Osteoblast (primary cell): ENCODE measurements around the gene BRSK2. TPM values are rescaled to one million over a fixed set of nuclear protein-coding genes. Genes with fewer than 3 reads are reported as not detected.

ENCODE experiments used
- DNase-seq: peaks from one replicate; pipeline ENCODE4 v3.0.0; 2011; ENCODE audit warnings: low spot score, mixed read lengths; ENCODE audit not compliant: insufficient read length; ENCODE audit errors: missing footprints
- H2AFZ ChIP-seq: 2 replicates; pipeline ENCODE4 v1.6.0; 2011; ENCODE audit warnings: mild to moderate bottlenecking, low read length
- H3K27ac ChIP-seq: 2 replicates; pipeline ENCODE4 v1.5.1; 2011; ENCODE audit warnings: mild to moderate bottlenecking, low read depth, low read length, moderate library complexity
- H3K27me3 ChIP-seq: 2 replicates; pipeline ENCODE4 v1.6.0; 2012; ENCODE audit warnings: mild to moderate bottlenecking, control low read depth, inconsistent platforms, low read length, moderate library complexity; ENCODE audit not compliant: insufficient read depth
- H3K36me3 ChIP-seq: 2 replicates; pipeline ENCODE4 v1.5.1; 2011; ENCODE audit warnings: mild to moderate bottlenecking, low read length, control low read depth, moderate library complexity; ENCODE audit not compliant: insufficient read depth
- H3K4me1 ChIP-seq: 2 replicates; pipeline ENCODE4 v1.5.1; 2011; ENCODE audit warnings: mild to moderate bottlenecking, low read length, control low read depth, moderate library complexity; ENCODE audit not compliant: insufficient read depth
- H3K4me2 ChIP-seq: 2 replicates; pipeline ENCODE4 v1.6.0; 2011; ENCODE audit warnings: mild to moderate bottlenecking, low read length; ENCODE audit not compliant: insufficient read depth
- H3K4me3 ChIP-seq: fragments of 200-600 bp; sonication (generic); 3 replicates; pipeline ENCODE4 v1.5.1; 2012; ENCODE audit warnings: mild to moderate bottlenecking, low read length, inconsistent platforms; ENCODE audit not compliant: insufficient read depth
- H3K79me2 ChIP-seq: 2 replicates; pipeline ENCODE4 v1.6.0; 2012; ENCODE audit warnings: mild to moderate bottlenecking, low read length, control low read depth, inconsistent platforms; ENCODE audit not compliant: insufficient read depth
- H3K9me3 ChIP-seq: 2 replicates; pipeline ENCODE4 v1.5.1; 2011; ENCODE audit warnings: low read depth, low read length, control low read depth
- H4K20me1 ChIP-seq: 2 replicates; pipeline ENCODE4 v1.6.0; 2012; ENCODE audit warnings: mild to moderate bottlenecking, low read length, control low read depth; ENCODE audit not compliant: insufficient read depth
- CTCF ChIP-seq: IDR thresholded peaks from 2 replicates; pipeline ENCODE4 v1.5.1; 2011; ENCODE audit warnings: mild to moderate bottlenecking, low read depth, low read length, moderate library complexity; ENCODE audit errors: extremely low read depth
- total RNA-seq: library from RNA; depleted of rRNA; stranded (reverse); fragments of >200 nt; gene quantifications from 2 replicates; pipeline ENCODE4 v1.2.3, GENCODE V29; 2012

Gene BRSK2
- total RNA-seq, 1 donor: 0.36 TPM

DNA sequence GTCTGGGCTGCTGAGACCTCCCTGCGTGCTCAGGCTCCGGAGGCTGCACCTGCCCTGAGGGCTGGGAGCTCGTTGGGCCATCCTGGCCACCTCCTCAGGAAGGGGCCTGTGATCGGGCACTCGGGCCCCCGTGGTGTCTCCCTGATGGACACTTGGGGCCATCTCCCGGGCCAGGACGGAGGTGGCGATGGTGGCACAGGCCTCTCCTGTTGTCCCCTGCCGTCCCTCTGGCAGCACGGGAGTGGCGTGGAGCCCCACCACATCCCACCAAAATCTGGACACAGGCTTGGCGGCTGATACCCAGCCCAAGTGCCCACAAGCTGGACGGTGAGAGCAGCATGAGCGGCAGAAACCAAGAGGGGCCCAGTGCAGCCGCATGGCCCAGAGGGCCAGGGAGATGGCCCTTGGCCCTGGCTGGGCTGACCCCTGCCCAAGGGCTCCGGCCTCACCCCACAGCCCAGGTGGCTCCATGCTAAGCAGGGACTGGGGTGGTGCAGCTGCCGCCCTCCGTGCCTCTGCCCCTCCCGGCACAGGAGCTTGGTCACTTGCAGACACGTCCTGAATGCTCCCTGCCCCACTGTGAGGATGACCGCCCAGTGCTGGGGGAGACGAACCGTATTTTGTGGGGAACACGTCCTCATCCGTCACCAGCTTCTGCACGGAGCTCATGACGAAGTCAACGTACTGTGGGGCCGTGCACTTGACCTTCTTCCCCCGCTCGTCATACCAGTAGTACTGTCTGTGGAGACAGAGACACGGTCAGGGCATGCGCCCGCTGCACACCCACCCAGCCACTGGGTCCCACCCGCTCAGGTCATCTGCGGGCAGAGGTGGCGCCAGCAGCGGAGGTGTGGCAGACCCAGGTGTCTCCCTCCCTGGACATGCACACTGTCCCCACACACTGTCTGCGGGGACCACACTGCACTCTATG lies 81.2 kb downstream of the BRSK2 start:
- Histone ChIP-seq H3K4me2 (no peak overlapping the region), H3K36me3 (peaks cover 11% of the 10 kb centered on the region), H3K9me3 (no peaks in the 10 kb centered on the region), H3K4me1 (no peaks in the 10 kb centered on the region), H3K4me3 (no peak overlapping the region), H3K79me2 (no peaks in the 10 kb centered on the region), H4K20me1 (peaks cover 7% of the 10 kb centered on the region), H3K27ac (no peak overlapping the region), H3K27me3 (no peaks in the 10 kb centered on the region), H2AFZ (no peak overlapping the region)
- DNase-seq: no peak
- no peak for TF ChIP-seq CTCF

DNA sequence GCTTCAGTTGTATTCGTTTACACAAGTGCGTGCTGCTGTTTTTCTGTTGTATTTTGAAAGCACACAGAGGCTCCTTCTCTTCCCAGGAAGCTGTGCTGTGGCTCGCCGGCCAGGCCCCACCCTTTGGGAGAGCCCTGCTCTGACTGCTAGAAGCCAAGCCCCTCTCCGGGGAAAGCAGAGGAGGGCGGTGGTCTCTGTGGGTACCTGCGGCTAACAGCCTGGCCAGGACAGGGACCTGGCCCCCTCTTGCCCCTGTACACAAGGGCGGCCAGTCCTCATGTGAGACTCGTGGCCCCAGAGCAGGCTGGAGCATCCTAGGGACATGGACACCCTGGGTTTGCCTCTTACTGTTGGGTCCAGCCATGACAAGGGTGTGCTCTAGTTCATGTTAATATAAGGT lies 82.0 kb downstream of the BRSK2 start:
- DNase-seq: peak; percentile 39
- H3K36me3 ChIP-seq: peaks cover 13% of the 10 kb centered on the region
- no peaks in the 10 kb centered on the region for H3K9me3 ChIP-seq
- no peak overlapping the region for H3K27ac ChIP-seq
- H3K79me2 ChIP-seq: no peaks in the 10 kb centered on the region
- peaks cover 7% of the 10 kb centered on the region for H4K20me1 ChIP-seq
- H3K27me3 ChIP-seq: no peaks in the 10 kb centered on the region
- no peaks in the 10 kb centered on the region for H3K4me1 ChIP-seq
- H3K4me3 ChIP-seq: no peak overlapping the region
- H3K4me2 ChIP-seq: no peak overlapping the region
- TF ChIP-seq CTCF: no peak
- no peak overlapping the region for H2AFZ ChIP-seq

- no peaks in the 10 kb centered on the region for H3K4me1 ChIP-seq
- H3K79me2 ChIP-seq: no peaks in the 10 kb centered on the region
- no peak for TF ChIP-seq CTCF
Observed at GRCh38 chr11:1472180-1473005, 82.7 kb downstream of the BRSK2 start.

More at GRCh38 chr11:1472180-1473005, 82.7 kb downstream of the BRSK2 start:
- H4K20me1 ChIP-seq: peaks cover 7% of the 10 kb centered on the region
- DNase-seq: peak; percentile 85
- no peaks in the 10 kb centered on the region for H3K9me3 ChIP-seq
- H3K27me3 ChIP-seq: no peaks in the 10 kb centered on the region
- peaks cover 16% of the 10 kb centered on the region for H3K36me3 ChIP-seq
- H3K27ac ChIP-seq: no peak overlapping the region
- no peak overlapping the region for H3K4me2 ChIP-seq
- H3K4me3 ChIP-seq: no peak overlapping the region
- no peak overlapping the region for H2AFZ ChIP-seq
